ENCODE results near the gene KCND3. TPM values are rescaled to one million over a fixed set of nuclear protein-coding genes. Genes with fewer than 3 reads are reported as not detected.
A peak's percentile ranks its signal among the peaks of the same experiment; 100 is the strongest.

Gene KCND3
- total RNA-seq, 1 donor: 0.31 TPM

DNA sequence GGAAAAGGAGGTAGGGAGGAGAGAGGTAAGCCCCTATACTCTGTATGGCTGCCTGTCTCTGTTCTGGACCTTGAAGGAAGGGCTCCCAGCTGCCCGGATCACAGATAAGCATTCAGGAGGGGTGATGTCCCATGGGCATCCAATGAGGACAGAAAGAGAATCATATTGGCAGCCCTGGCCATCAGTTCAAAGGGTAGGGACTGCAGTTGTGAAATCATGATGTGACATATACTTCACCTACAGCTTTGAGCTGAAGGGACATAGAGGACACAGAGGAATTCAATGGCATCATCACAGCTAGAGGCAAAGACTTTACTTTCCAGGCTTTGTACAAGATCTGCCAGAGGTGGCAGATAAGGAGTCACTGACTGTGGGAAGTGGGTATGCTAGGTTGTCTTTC lies 212.2 kb downstream of the KCND3 start:
- no peak overlapping the region for H3K4me3 ChIP-seq (ENCODE audit: low read length)
- no peaks in the 10 kb centered on the region for H3K4me1 ChIP-seq (ENCODE audit: insufficient read depth, low read length)
- no peaks in the 10 kb centered on the region for H3K27me3 ChIP-seq (ENCODE audit: insufficient read depth, low read length)
- no peaks in the 10 kb centered on the region for H3K9me3 ChIP-seq (ENCODE audit: low read depth, low read length)

GRCh38 chr1:111776861-111777260 lies 212.6 kb downstream of the KCND3 start:
- Histone ChIP-seq H3K4me3 (ENCODE audit: low read length) (no peak overlapping the region), H3K27me3 (ENCODE audit: insufficient read depth, low read length) (no peaks in the 10 kb centered on the region), H3K4me1 (ENCODE audit: insufficient read depth, low read length) (no peaks in the 10 kb centered on the region), H3K9me3 (ENCODE audit: low read depth, low read length) (no peaks in the 10 kb centered on the region)

DNA sequence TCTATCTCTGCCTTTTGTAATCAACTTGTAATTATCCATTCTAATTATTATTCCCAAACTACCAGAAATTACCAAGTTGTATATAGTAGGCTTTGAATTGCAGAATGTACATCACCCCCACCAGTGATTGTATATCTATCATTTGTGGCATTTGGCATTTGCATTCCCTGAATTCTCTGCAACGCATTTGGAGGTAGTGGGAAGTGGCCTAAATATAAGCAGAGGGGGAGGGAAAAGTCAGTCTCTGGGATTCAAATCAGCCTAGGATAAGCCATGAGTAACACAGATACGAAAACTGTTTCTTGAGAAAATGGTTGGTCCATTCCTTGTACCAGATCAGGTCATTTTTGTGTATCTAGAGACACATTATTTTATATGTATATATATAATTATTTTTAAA lies 213.1 kb downstream of the KCND3 start:
- Histone ChIP-seq H3K4me1 (ENCODE audit: insufficient read depth, low read length) (no peaks in the 10 kb centered on the region), H3K9me3 (ENCODE audit: low read depth, low read length) (no peaks in the 10 kb centered on the region), H3K27me3 (ENCODE audit: insufficient read depth, low read length) (no peaks in the 10 kb centered on the region), H3K4me3 (ENCODE audit: low read length) (no peak overlapping the region)

GRCh38 chr1:111775966-111776365 lies 213.5 kb downstream of the KCND3 start:
- no peaks in the 10 kb centered on the region for H3K27me3 ChIP-seq (ENCODE audit: insufficient read depth, low read length)
- no peaks in the 10 kb centered on the region for H3K4me1 ChIP-seq (ENCODE audit: insufficient read depth, low read length)
- H3K9me3 ChIP-seq (ENCODE audit: low read depth, low read length): no peaks in the 10 kb centered on the region
- no peak overlapping the region for H3K4me3 ChIP-seq (ENCODE audit: low read length)

GRCh38 chr1:111770916-111771315 lies 218.6 kb downstream of the KCND3 start:
- H3K4me3 ChIP-seq (ENCODE audit: low read length): no peak overlapping the region
- H3K27me3 ChIP-seq (ENCODE audit: insufficient read depth, low read length): no peaks in the 10 kb centered on the region
- H3K9me3 ChIP-seq (ENCODE audit: low read depth, low read length): no peaks in the 10 kb centered on the region
- no peaks in the 10 kb centered on the region for H3K4me1 ChIP-seq (ENCODE audit: insufficient read depth, low read length)

DNA sequence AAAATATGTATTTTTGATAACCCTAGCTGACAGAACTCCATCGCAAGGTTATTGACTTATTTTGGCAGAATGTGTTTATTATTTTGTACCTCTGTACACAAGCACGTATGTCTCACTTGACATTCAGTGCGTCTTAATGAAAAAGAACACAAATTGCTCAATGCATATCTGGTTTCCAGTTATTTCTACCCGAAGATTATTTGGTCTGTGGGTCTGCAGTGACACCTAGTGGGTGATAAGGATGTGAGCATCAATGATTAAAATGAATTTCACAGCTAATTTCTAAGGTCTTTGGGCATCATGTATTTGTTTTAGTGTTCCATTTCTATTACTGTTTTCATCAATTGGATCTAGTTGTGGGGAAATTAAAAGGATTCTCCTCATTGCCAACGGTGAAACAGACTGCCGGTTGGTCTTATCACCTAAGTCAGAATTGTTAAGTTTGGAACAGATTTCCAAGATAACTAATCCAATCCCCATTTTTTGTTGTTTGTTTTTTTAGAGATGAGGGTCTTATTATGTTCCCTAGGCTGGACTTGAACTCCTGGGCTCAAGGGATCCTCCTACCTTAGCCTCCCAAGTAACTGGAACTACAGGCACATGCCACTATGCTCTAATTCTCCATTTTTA lies 219.8 kb downstream of the KCND3 start:
- Histone ChIP-seq H3K9me3 (ENCODE audit: low read depth, low read length) (no peaks in the 10 kb centered on the region), H3K4me1 (ENCODE audit: insufficient read depth, low read length) (no peaks in the 10 kb centered on the region), H3K27me3 (ENCODE audit: insufficient read depth, low read length) (no peaks in the 10 kb centered on the region), H3K4me3 (ENCODE audit: low read length) (no peak overlapping the region)

GRCh38 chr1:111768625-111769024 lies 220.8 kb downstream of the KCND3 start:
- Histone ChIP-seq H3K9me3 (ENCODE audit: low read depth, low read length) (no peaks in the 10 kb centered on the region), H3K27me3 (ENCODE audit: insufficient read depth, low read length) (no peaks in the 10 kb centered on the region), H3K4me1 (ENCODE audit: insufficient read depth, low read length) (no peaks in the 10 kb centered on the region), H3K4me3 (ENCODE audit: low read length) (no peak overlapping the region)

DNA sequence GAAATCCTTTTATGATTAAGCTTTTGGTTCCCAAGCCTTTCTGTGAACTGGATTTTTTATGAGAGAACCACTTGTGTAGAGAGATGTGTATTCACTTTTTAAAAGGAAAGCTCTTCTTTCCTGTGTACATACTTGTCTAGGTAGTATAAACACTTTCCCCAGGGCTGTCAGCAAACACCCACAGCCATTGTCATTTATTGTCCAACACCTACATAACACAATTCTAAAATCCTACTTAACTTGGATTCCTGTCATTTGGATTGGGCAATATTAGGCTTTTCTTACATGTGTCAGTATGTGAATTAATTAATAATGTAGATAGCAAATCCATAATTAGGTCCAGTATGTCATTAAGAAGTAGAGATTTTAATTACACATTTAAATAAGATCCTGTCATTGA lies 221.4 kb downstream of the KCND3 start:
- Histone ChIP-seq H3K4me1 (ENCODE audit: insufficient read depth, low read length) (no peaks in the 10 kb centered on the region), H3K27me3 (ENCODE audit: insufficient read depth, low read length) (no peaks in the 10 kb centered on the region), H3K4me3 (ENCODE audit: low read length) (no peak overlapping the region), H3K9me3 (ENCODE audit: low read depth, low read length) (no peaks in the 10 kb centered on the region)

DNA sequence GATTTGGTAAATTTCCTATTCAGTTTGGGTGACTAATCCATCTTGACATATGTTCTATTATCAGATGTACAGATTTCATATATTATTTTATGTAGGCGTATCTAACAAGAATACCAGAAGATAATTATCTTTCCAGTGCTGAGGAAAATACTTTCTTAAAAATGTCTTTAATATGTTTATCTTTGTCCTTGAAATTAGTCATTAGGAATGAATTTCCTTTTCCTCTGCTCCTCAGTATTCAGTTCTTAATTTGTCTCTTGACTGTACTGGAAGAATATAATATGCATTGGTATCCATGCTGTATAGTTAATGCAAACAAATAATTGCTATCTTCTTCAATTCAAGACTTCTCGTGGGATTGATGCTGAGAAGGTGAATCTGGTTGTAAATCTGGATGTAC lies 227.1 kb downstream of the KCND3 start:
- H3K4me3 ChIP-seq (ENCODE audit: low read length): no peak overlapping the region
- no peaks in the 10 kb centered on the region for H3K9me3 ChIP-seq (ENCODE audit: low read depth, low read length)

DNA sequence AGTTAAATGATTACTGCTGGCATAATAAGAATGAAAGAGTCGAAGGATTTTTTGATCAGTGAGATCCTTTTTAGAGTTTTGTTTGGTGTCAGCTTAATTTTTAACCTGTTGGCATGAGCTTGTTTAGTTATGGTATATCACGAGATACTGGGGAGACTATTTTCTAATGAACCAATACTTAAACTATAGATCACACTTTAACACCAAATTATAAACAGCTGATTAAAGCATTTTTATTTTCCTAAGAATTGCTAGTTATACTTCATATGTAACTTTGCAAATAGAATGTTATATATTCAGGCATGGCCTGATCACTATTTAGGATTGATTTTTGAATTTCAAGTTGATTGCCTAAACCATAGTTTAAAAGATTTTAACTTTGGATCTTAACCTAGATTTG lies 227.8 kb downstream of the KCND3 start:
- Histone ChIP-seq H3K4me1 (ENCODE audit: insufficient read depth, low read length) (peaks cover 6% of the 10 kb centered on the region), H3K27me3 (ENCODE audit: insufficient read depth, low read length) (no peaks in the 10 kb centered on the region), H3K4me3 (ENCODE audit: low read length) (no peak overlapping the region), H3K9me3 (ENCODE audit: low read depth, low read length) (no peaks in the 10 kb centered on the region)

More for the DNA sequence above, 227.1 kb downstream of the KCND3 start:
- Histone ChIP-seq H3K4me1 (ENCODE audit: insufficient read depth, low read length) (no peaks in the 10 kb centered on the region), H3K27me3 (ENCODE audit: insufficient read depth, low read length) (no peaks in the 10 kb centered on the region)

GRCh38 chr1:111758373-111758772 lies 231.1 kb downstream of the KCND3 start:
- Histone ChIP-seq H3K9me3 (ENCODE audit: low read depth, low read length) (no peaks in the 10 kb centered on the region), H3K4me3 (ENCODE audit: low read length) (no peak overlapping the region), H3K4me1 (ENCODE audit: insufficient read depth, low read length) (peaks cover 20% of the 10 kb centered on the region), H3K27me3 (ENCODE audit: insufficient read depth, low read length) (no peaks in the 10 kb centered on the region)

DNA sequence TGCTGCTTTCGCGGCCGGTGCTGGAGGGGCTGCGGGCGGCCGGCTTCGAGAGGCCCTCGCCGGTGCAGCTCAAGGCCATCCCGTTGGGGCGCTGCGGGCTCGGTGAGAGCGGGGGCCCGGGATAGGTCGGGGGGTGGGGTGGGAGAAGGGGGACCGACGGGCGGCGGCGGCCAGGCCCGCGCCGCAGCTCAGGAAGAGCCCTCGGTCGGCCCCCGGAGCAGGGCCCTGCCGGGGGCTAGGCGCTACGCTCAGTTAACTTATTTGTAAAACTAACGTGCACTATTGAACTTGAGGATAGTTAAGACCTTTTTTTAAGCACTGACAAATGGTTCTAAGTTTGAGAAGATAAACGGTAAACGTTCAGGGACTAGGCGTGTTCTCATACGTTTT lies 233.3 kb downstream of the KCND3 start:
- Histone ChIP-seq H3K4me1 (ENCODE audit: insufficient read depth, low read length) (peaks cover 26% of the 10 kb centered on the region), H3K9me3 (ENCODE audit: low read depth, low read length) (no peaks in the 10 kb centered on the region), H3K27me3 (ENCODE audit: insufficient read depth, low read length) (no peaks in the 10 kb centered on the region), H3K4me3 (ENCODE audit: low read length) (peak overlapping the region; percentile 75)

DNA sequence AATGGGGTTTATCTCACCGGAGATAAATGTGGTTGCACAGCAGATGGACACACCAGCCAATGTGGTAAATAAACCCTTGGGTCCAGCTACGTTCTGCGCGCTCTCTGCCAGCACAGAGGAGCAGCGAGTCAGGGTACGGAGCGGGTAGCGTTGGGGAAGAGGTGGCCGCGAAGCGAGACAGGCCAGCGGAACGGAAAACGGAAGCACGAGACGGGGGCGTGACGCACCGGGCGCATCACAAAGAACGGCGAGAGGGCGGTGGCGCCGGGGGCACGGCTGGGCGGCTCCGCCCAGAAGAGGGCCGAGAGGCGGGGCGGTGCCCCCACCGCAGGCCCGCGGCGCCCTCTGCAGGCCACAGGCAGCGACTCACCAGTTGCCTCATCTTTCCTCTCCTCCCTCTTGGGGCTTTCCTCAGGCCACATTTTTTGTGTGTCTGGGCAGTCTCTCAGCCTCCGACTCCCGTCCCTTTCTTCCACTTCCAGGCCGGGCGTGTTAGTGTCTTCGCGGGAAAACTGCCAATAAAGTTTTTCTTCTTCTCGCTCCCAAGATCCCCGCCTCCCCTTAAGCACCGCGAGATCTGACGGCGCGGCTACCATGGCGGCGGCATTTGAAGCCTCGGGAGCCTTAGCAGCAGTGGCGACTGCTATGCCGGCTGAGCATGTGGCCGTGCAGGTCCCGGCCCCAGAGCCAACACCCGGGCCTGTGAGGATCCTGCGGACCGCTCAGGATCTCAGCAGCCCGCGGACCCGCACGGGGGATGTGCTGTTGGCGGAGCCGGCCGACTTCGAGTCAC lies 233.9 kb downstream of the KCND3 start, which contains the start of gene DDX20:
DDX20 (plus strand) TSS at position 571 of the 793 bp plus-strand sequence; CDS start at position 595, 24 bp downstream.
- peak within 1 kb of the TSS; percentile 75 for H3K4me3 ChIP-seq (ENCODE audit: low read length)
- H3K4me1 ChIP-seq (ENCODE audit: insufficient read depth, low read length): peaks cover 26% of the 10 kb centered on the region
- no peaks in the 10 kb centered on the region for H3K9me3 ChIP-seq (ENCODE audit: low read depth, low read length)
- no peaks in the 10 kb centered on the region for H3K27me3 ChIP-seq (ENCODE audit: insufficient read depth, low read length)

DNA sequence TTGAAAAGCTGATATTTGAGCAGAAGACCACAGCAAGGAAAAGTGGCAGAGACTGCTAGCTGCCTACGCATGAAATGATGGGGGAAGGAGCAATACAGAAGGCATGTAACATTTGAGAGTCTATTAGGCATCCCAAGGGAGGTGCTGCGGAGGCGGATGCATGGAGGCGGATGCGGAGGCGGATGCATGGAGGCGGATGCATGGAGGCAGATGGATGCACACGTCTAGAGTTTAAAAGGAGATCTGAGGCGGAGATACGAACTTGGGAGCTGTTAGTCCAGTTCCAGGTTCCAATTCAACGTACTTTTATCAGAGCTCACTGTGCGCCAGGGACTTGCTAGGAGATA lies 234.5 kb downstream of the KCND3 start:
- Histone ChIP-seq H3K4me3 (ENCODE audit: low read length) (peak overlapping the region; percentile 75), H3K27me3 (ENCODE audit: insufficient read depth, low read length) (no peaks in the 10 kb centered on the region), H3K4me1 (ENCODE audit: insufficient read depth, low read length) (peaks cover 26% of the 10 kb centered on the region), H3K9me3 (ENCODE audit: low read depth, low read length) (no peaks in the 10 kb centered on the region)

GRCh38 chr1:111751906-111752575 lies 237.4 kb downstream of the KCND3 start:
- Histone ChIP-seq H3K27me3 (ENCODE audit: insufficient read depth, low read length) (no peaks in the 10 kb centered on the region), H3K9me3 (ENCODE audit: low read depth, low read length) (no peaks in the 10 kb centered on the region), H3K4me3 (ENCODE audit: low read length) (no peak overlapping the region), H3K4me1 (ENCODE audit: insufficient read depth, low read length) (peaks cover 23% of the 10 kb centered on the region)

Data from mononuclear cell (primary cell).